Measurements from ENCODE around the gene PDE10A.

GRCh38 chr6:165587206-165587605, 75.8 kb downstream of the PDE10A start:
- no peak for TF ChIP-seq CTCF (conservative IDR thresholded peaks at IDR 0.05)
- no peak for TF ChIP-seq ZFX (IDR thresholded peaks at IDR 0.05)
